ENCODE results near the gene CA7.

DNA sequence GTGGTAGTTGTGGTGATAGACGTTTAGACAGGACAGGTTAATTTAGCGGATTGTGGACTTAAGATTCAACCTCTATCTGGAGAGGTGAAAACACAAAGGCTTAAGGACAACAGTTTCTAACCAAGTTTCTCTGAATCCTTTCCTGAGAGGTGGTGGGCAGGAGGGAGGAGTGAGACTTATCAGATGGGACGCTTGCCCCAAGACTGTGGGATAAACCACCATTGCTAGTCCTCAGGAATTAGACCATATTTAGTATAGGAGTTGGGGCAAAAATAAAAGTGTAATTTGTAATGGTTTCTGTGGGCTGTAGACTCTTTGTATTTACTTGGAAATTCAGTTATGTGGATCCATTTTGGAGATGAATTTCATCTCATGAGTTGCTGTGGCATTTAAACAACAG is 42.7 kb downstream of the CA7 start:
- TF ChIP-seq, protein P1, sequence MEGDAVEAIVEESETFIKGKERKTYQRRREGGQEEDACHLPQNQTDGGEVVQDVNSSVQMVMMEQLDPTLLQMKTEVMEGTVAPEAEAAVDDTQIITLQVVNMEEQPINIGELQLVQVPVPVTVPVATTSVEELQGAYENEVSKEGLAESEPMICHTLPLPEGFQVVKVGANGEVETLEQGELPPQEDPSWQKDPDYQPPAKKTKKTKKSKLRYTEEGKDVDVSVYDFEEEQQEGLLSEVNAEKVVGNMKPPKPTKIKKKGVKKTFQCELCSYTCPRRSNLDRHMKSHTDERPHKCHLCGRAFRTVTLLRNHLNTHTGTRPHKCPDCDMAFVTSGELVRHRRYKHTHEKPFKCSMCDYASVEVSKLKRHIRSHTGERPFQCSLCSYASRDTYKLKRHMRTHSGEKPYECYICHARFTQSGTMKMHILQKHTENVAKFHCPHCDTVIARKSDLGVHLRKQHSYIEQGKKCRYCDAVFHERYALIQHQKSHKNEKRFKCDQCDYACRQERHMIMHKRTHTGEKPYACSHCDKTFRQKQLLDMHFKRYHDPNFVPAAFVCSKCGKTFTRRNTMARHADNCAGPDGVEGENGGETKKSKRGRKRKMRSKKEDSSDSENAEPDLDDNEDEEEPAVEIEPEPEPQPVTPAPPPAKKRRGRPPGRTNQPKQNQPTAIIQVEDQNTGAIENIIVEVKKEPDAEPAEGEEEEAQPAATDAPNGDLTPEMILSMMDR (IDR thresholded peaks at IDR 0.05 in 8 of 11, conservative IDR thresholded peaks at IDR 0.05 in 3 of 11) = no peak
- TF ChIP-seq POLR2AphosphoS5 (IDR thresholded peaks at IDR 0.05) = no peak
